G401.6 (cell line): Measurements from ENCODE around the gene METTL8.
A peak's percentile ranks its signal among the peaks of the same experiment; 100 is the strongest.
"Not testable (repeated sequence)": the region's sequence is repeated elsewhere in the genome, so short reads cannot be mapped to it uniquely, and the experiment has no call there.

Experiments used
- FAIRE-seq: peaks from 2 replicates; lab custom pipeline; 2012; peaks lifted over from hg19 to GRCh38; lab: Jason Lieb, UNC

Gene METTL8

GRCh38 chr2:171399292-171399691 lies 34.5 kb downstream of the METTL8 start:
- FAIRE-seq, result no peak

DNA sequence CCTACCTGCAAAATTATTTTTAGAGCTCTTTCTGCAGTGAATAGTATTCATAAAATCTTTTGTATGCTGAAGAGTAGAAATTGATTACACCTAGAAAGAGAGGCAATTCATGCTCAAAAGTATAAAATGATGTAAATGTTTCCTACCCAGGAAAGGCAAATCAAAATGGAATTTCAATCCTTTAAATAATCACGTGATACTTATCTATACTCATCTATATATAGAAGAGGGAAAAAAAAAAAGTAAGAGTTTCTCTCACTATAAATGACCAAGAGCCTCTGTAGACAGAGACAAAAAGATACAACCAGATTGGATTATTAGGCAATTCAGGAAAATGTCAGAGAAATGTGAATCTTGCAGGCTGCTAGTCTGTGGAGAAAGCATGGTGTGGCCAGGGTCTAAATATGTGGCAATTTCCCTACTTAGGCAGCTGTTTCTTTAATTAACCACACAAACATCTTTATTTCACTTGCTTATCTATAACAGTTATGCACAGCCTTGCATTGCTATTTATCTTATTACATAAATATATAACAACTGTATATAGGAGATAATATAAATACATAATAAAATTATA lies 39.5 kb downstream of the METTL8 start:
- no peak for FAIRE-seq

DNA sequence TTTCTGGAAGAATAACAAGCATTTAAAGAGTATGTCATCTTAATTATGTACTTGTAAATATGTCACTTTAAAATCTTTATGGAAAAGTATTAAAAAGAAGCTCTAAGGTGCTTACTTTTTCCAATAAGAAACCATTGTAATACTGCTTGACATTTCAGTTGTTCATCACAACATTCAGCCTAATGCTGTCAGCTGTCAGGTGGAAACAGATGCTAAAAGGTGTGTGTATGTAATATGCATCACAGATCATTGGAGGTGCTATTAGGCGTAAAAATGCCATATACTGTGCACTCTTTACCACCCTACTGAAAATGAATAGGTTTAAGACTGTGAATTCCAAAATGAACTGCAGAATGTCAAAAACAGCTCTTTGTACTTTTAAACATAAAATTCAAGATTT lies 40.3 kb downstream of the METTL8 start:
- FAIRE-seq, result no peak

GRCh38 chr2:171391532-171391931 lies 42.3 kb downstream of the METTL8 start:
- FAIRE-seq, result no peak

DNA sequence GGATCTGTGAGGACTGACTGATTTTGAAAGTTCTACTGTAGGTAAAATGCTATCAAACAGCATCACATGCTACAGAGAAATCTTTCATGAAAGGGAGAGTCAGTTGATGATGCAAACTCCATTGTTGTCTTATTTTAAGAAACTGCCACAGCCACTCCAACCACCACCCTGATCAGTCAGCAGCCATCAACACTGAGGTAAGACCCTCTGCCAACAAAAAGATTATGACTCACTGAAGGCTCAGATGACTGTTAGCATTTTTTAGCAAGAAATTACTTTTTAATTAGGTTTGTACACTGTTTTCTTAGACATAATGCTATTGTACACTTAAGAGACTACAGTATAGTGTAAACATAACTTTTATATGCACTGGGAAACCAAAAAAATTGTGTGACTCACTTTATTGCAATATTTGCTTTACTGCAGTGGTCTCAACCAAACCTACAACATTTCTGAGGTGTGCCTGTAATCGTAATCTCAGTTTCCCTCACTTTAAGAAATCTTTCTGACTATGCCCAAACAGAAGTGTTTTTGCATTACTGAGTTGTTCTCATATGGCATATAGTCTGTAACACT lies 42.8 kb downstream of the METTL8 start:
- no peak for FAIRE-seq

GRCh38 chr2:171389780-171390179 lies 44.0 kb downstream of the METTL8 start:
- no peak for FAIRE-seq

- FAIRE-seq, result no peak
Measured at GRCh38 chr2:171389325-171389724, 44.5 kb downstream of the METTL8 start.

DNA sequence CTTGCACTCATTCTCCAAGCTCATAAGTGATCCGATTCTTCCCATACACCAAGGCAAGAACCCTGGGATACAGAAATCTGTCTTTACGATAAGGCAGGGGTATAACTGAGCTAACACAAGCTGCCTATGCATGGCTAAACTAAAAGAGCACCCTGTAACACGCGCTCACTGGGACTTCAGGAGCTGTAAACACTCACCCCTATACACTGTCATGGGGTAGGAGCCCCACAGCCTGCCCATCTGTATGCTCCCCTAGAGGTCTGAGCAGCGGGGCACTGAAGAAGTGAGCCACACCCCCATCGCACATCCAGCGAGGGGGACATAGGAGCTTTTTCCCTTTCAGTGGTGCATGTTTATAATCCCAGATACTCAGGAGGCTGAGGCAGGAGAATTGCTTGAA lies 46.7 kb downstream of the METTL8 start:
- FAIRE-seq, result no peak

- FAIRE-seq, result no peak
Measured at GRCh38 chr2:171386627-171387026, 47.2 kb downstream of the METTL8 start.

DNA sequence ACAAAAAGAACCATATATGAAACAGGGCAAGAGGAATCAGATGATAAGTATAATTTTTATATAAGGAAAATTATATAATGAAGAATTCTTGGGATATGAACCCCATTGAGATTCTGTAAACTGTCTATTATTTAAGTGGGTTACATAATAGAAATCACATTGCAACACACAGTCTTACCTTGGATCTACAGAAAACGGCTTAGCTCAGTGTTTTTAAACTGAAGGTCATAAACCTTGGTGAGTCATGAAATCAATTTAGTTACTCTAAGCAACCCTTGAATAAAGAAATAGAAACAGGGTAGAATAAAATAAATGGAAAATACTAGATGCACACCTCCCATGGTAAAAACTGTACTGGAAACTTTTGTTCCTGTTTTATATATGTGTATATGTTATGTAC lies 50.7 kb downstream of the METTL8 start:
- FAIRE-seq, result no peak

DNA sequence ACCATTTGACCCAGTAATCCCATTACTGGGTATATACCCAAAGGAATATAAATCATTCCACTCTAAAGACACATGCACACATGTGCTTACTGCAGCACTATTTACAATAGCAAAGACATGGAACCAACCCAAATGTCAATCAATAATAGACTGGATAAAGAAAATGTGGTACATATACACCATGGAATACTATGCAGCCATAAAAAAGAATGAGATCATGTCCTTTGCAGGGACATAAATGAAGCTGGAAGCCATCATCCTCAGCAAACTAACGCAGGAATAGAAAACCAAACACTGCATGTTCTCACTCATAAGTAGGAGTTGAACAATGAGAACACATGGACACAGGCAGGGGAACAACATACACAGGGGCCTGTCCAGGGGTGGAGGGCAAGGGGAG lies 51.6 kb downstream of the METTL8 start:
- FAIRE-seq, result not testable (repeated sequence)

- FAIRE-seq, result not testable (repeated sequence)
Measured at GRCh38 chr2:171377852-171378251, 55.9 kb downstream of the METTL8 start.

DNA sequence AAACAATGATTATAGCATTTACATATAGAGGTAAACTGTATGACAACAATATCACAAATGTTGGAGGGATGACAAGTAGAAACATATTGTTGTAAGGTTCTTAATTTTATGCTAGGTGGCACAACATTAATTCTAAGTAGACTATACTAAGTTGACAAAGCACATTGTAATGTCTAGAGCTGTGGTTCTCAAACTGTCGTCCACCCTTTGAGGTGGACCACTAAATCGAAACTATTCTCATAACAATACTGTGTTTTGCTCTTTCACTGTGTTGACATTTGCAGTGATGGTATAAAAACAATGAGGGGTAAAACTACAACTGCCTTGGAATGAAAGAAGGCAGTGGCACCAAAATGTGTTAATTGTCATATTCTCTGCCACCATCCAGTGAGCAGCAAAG lies 66.1 kb downstream of the METTL8 start:
- FAIRE-seq, result no peak

DNA sequence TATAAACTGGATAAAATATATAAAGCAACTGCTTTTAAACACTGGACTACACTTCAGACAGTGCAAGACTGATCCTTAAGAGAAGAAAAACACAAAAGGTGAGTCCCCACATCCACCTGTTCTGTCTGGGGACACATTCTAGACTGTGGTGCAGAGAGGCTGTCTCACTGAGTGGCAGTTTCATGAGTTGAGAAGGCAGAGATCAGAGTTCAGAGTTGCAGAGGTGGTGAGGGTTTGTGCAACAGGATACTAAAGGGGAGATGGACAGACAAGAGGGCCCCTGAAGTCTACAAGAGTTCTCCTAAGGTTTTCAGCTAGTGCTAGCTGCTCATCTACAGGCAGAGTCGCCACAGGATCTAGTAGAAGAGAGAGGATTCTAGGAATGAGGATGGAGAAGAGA lies 68.0 kb downstream of the METTL8 start:
- FAIRE-seq, result no peak

DNA sequence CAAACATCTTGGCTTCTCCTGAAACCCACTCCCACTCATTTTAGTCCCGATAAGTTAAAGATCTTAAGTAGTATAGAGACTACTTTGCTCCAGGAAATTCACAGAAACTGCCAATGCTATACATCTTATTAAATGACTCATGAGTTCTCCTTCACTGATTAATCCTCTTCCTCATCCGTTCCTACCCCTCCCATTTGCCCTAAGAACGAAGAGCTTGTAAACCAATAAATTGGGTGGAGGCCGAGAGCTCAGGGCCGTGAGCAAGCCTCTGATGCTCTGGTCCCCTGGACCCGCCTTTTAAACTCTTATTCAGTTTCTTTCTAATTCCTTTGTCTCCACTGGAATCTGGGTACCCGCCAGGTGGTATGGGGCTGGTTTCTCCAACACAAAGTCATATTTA lies 68.6 kb downstream of the METTL8 start:
- FAIRE-seq, result no peak

DNA sequence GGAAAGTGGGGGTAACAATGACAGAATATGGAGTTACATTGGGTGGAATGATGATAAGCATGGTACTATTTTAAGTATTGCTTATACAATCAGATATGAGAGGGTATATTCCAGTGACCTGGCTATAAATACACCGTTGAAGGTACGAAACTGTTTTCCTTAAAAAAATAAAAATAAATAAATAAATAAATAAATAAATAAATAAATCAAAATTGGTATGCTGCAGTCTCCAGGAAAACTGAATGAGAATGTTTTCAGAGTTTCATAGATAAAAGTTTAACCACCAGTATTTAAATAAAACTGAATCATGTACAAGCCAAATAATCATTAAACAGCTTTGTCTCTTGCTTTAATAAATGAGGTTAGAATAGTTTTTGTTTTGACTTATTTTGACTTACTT lies 71.4 kb downstream of the METTL8 start:
- peak; percentile 76 for FAIRE-seq

GRCh38 chr2:171360905-171361304 lies 72.9 kb downstream of the METTL8 start:
- FAIRE-seq, result peak; percentile 42

- FAIRE-seq, result not testable (repeated sequence)
Measured at GRCh38 chr2:171353746-171354145, 80.0 kb downstream of the METTL8 start.

DNA sequence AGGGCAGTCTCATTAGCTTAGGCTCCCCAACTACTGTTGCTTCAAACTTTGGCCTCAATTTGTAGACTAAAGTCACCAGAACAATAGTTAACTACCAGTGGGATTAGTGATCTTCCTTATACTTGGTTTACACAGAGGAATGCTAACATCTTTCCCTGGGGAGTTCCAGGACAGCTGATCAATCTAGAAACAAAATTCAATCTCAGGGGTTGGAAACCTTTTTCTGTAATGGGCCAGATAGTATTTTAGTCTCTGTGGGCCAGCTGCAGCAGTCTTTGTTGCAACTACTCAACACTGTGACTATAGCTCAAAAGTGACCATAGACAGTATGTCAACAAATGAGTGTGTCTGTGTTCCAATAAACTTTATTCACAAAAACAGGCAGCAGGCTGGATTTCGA lies 85.7 kb downstream of the METTL8 start:
- FAIRE-seq, result no peak

GRCh38 chr2:171347591-171348032 lies 86.2 kb downstream of the METTL8 start:
- FAIRE-seq, result no peak

DNA sequence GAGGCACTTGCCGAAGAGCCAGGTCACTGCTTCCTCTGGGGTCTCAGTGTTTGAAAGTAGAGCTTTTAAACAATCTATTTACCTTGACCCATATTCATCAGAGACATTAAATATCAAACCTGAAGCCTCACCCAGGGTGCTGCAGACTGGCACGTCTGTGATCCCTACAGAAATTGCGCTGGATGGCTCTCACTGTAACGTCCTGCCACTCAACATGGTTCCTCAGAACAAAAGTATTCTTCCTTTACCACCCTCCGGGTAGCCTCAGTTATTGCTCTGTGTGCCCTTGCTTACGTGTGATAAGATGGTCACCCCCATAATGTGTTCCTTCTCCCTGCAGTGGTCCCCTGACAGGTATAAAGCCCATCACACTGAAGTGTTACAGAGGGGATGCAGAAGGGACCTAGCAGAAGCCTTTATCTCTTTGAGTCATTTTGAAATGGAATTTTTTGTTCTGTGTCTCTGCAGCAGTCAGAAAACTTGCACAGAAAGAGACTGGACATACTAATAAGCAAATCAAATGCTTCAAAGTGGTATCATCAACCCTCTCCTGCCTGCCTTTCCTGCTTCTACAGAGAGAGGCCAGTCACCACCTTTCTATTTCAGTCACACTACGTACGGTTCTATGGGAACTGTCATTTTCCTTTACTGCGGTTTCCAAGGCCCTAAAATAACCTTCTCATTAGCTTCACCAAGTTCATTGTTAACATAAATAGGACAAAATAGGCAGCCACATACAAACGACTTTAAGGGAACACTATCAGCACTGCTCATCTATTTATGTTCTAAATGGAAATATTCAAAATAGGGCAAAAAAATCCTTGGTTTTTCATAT lies 86.8 kb downstream of the METTL8 start:
- FAIRE-seq, result no peak

DNA sequence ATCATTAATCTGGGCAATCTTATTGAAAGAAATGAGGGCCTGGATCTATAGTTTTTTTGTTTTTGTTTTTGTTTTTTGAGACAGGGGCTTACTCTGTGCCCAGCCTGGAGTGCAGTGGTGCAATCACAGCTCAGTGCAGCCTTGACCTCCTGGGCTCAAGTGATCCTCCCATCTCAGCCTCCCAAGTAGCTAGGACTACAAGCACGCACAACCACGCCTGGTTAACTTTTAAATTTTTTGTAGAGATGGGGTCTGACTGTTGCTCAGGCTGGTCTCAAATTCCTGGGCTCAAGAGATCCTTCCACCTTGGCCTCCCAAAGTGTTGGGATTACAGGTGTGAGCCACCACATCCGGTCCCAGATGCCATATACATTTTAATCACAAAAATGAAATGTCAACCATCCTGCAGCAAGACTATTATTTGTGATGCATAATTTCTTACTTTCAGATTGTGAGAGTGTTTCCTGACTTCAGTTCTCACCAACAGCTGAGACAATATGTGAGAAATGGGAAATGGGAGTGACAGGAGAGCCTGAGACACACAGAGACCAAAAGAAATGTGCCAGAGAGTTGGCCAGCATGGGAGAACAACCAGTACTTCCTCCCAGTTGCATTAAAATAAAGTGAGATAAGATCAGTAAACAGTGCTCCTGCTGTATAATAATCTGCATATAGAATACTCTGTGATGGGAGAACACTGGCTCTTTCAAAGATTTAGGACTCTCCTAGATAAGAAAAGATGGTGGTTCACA lies 87.6 kb downstream of the METTL8 start:
- FAIRE-seq, result no peak

- FAIRE-seq, result no peak
Measured at GRCh38 chr2:171344182-171344581, 89.6 kb downstream of the METTL8 start.
